ENCODE measurements around the gene UBE2D3. TPM values are rescaled to one million over a fixed set of nuclear protein-coding genes. Genes with fewer than 3 reads are reported as not detected.

The UBE2D3 gene
- total RNA-seq, 1 donor from 2014 or later: 288 TPM

- TF ChIP-seq, protein P1, sequence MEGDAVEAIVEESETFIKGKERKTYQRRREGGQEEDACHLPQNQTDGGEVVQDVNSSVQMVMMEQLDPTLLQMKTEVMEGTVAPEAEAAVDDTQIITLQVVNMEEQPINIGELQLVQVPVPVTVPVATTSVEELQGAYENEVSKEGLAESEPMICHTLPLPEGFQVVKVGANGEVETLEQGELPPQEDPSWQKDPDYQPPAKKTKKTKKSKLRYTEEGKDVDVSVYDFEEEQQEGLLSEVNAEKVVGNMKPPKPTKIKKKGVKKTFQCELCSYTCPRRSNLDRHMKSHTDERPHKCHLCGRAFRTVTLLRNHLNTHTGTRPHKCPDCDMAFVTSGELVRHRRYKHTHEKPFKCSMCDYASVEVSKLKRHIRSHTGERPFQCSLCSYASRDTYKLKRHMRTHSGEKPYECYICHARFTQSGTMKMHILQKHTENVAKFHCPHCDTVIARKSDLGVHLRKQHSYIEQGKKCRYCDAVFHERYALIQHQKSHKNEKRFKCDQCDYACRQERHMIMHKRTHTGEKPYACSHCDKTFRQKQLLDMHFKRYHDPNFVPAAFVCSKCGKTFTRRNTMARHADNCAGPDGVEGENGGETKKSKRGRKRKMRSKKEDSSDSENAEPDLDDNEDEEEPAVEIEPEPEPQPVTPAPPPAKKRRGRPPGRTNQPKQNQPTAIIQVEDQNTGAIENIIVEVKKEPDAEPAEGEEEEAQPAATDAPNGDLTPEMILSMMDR (conservative IDR thresholded peaks at IDR 0.05): no peak
- Mint-ChIP-seq H3K4me1 (ENCODE audit: unreplicated experiment) (no peaks in the 10 kb centered on the region), H3K36me3 (peaks cover 5% of the 10 kb centered on the region), H3K27me3 (no peaks in the 10 kb centered on the region), H3K4me3 (no peak overlapping the region), H3K9me3 (no peaks in the 10 kb centered on the region), H3K27ac (no peak overlapping the region)
- no peak for DNase-seq (ENCODE audit: extremely low spot score, unreplicated experiment)
These were observed 15.9 kb upstream of the UBE2D3 start for GRCh38 chr4:102843273-102843672.

DNA sequence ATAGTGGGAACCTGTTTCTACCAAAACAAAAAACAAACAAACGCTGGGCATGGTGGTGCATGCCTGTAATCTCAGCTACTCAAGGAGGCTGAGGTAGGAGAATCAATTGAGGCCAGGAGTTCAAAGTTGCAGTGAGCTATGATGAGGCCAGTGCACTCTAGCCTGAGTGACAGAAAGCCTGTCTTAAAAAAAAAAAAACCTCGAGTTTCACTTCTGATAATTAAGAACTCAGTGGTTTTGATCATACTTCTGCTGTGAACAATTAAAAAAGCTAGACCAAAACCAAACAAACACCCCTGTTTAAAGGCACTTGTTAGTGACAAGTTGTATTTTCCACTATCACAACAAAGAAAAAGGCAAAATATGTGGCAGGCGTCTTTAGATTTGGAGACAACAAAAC, 15.0 kb upstream of the UBE2D3 start:
- DNase-seq (ENCODE audit: extremely low spot score, unreplicated experiment): no peak
- Mint-ChIP-seq H3K36me3 (peaks cover 5% of the 10 kb centered on the region), H3K27ac (no peak overlapping the region), H3K4me1 (ENCODE audit: unreplicated experiment) (no peaks in the 10 kb centered on the region), H3K4me3 (no peak overlapping the region), H3K9me3 (no peaks in the 10 kb centered on the region), H3K27me3 (no peaks in the 10 kb centered on the region)
- TF ChIP-seq, protein P1 (conservative IDR thresholded peaks at IDR 0.05): no peak

DNA sequence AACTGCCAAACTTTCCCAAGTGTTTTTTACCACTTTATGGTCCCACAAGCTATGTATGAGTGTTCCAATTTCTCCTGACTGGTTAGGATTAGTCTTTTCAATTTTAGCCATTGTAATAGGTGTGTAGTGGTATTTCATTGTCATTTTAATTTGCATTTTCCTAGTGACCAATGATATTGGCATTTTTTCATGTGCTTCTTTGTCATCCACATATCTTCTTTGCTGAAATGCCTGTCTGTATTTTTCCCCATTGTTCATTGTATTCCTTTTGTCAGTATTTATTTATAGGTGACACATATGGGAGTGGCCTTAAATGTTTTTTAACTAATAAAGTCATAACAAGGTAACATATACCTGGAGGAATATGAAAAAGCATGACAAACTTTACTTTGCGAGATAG, 9.2 kb upstream of the UBE2D3 start:
- H3K27me3 Mint-ChIP-seq: no peaks in the 10 kb centered on the region
- no peak overlapping the region for H3K27ac Mint-ChIP-seq
- TF ChIP-seq, protein P1 (conservative IDR thresholded peaks at IDR 0.05): no peak
- no peak overlapping the region for H3K4me3 Mint-ChIP-seq
- peaks cover 3% of the 10 kb centered on the region for H3K4me1 Mint-ChIP-seq (ENCODE audit: unreplicated experiment)
- H3K9me3 Mint-ChIP-seq: no peaks in the 10 kb centered on the region
- no peak for DNase-seq (ENCODE audit: extremely low spot score, unreplicated experiment)
- H3K36me3 Mint-ChIP-seq: peaks cover 5% of the 10 kb centered on the region

DNA sequence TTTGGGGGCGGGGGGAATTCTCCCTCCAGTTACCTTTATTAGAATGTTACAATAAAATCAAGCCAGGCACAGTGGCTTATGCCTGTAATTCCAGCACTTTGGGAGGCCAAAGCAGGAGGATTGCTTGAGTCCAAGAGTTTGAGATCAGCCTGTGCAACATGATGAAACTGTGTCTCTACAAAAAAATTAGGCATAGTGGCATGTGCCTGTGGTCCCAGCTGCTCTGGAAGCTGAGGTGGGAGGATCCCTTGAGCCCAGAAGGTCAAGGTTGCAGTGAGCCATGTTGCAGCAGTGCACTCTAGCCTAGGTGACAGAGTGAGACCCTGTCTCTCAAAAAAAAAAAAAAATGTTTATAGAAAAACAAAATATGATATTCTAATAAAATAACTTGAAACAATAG, 5.3 kb upstream of the UBE2D3 start:
- H3K36me3 Mint-ChIP-seq: no peaks in the 10 kb centered on the region
- no peak overlapping the region for H3K27ac Mint-ChIP-seq
- no peak overlapping the region for H3K4me3 Mint-ChIP-seq
- TF ChIP-seq, protein P1 (conservative IDR thresholded peaks at IDR 0.05): no peak
- no peaks in the 10 kb centered on the region for H3K27me3 Mint-ChIP-seq
- H3K9me3 Mint-ChIP-seq: no peaks in the 10 kb centered on the region
- H3K4me1 Mint-ChIP-seq (ENCODE audit: unreplicated experiment): peaks cover 17% of the 10 kb centered on the region
- no peak for DNase-seq (ENCODE audit: extremely low spot score, unreplicated experiment)

DNA sequence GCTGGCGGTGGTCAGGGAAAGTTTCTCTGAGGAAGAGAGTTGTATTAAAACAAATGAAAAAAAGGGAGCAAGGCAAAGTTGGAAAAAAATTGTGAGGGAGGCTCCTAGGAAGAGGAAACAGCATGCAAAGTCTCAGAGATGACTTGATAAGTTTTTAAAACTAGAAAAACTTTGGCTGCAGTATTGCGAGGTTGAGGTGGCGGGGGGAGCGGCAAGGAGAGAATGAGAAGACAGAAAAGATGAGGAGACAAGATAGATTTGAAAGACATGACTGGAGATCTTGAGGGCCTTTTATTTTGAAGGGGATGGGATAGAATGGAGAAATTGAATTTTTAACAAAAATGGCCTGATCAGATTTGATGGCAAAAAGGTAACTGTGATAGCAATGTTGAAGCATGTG, 4.8 kb upstream of the UBE2D3 start:
- no peak overlapping the region for H3K4me3 Mint-ChIP-seq
- DNase-seq (ENCODE audit: extremely low spot score, unreplicated experiment): no peak
- H3K27me3 Mint-ChIP-seq: no peaks in the 10 kb centered on the region
- H3K36me3 Mint-ChIP-seq: no peaks in the 10 kb centered on the region
- H3K27ac Mint-ChIP-seq: no peak overlapping the region
- TF ChIP-seq, protein P1 (conservative IDR thresholded peaks at IDR 0.05): no peak
- no peaks in the 10 kb centered on the region for H3K9me3 Mint-ChIP-seq
- H3K4me1 Mint-ChIP-seq (ENCODE audit: unreplicated experiment): peaks cover 17% of the 10 kb centered on the region

DNA sequence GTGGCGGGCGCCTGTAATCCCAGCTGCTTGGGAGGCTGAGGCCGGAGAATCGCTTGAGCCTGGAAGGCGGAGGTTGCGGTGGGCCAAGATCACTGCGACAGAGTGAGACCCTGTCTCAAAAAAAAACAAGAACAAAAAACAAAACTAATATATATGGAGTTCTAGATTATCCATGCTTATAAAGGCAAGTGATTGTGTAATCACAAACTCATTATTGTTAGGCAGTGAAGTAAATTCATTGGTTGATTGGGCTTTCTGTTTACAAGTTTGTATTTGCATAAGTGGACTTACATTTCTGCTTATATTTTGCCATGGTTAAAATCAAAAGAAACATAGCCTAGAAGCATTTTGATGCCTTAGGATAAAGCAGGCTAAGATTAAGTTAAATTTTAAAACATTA, 2.5 kb upstream of the UBE2D3 start:
- DNase-seq (ENCODE audit: extremely low spot score, unreplicated experiment): no peak
- Mint-ChIP-seq H3K9me3 (no peaks in the 10 kb centered on the region), H3K4me3 (no peak overlapping the region), H3K36me3 (no peaks in the 10 kb centered on the region), H3K27me3 (no peaks in the 10 kb centered on the region), H3K27ac (no peak overlapping the region), H3K4me1 (ENCODE audit: unreplicated experiment) (peaks cover 17% of the 10 kb centered on the region)
- TF ChIP-seq, protein P1 (conservative IDR thresholded peaks at IDR 0.05): no peak
